Pancreas (tissue), 10 donors: Measurements from ENCODE around the gene PACRG. TPM values are rescaled to one million over a fixed set of nuclear protein-coding genes. Genes with fewer than 3 reads are reported as not detected.

Source experiments
- ATAC-seq, 4 donors: fragments of 200-7000 bp; cut with Tn5 transposase; one replicate each; pipeline versions ENCODE4 v1.8.0 to v1.9.1; 2020; ENCODE audit warnings: mild to moderate bottlenecking in 4 of 4, moderate library complexity in 4 of 4
- DNase-seq, 6 donors: peaks; one replicate each; pipeline ENCODE4 v3.0.0-alpha.2; 2020
- FAIRE-seq: peaks from 2 replicates; lab custom pipeline; 2012; peaks lifted over from hg19 to GRCh38; lab: Jason Lieb, UNC
- H3K27ac ChIP-seq, 4 donors: fragments of 200-600 bp; sonication (generic); 1 replicate in 3 of 4; 2 replicates in 1 of 4; pipeline versions ENCODE4 v1.5.0 to v1.8.0; 2020
- H3K27me3 ChIP-seq, 4 donors: fragments of 200-600 bp; one replicate each; pipeline ENCODE4 v1.8.0; 2021
- H3K36me3 ChIP-seq, 3 donors: fragments of 200-600 bp; sonication (generic) in 1 of 3; one replicate each; pipeline versions ENCODE4 v1.5.0 to v1.8.0; 2020 to 2021
- H3K4me1 ChIP-seq, 3 donors: fragments of 200-600 bp; one replicate each; pipeline ENCODE4 v1.8.0; 2021
- H3K4me3 ChIP-seq, 4 donors: fragments of 200-600 bp; sonication (generic) in 2 of 4; one replicate each; pipeline versions ENCODE4 v1.5.0 to v1.8.0; 2020 to 2021
- H3K9me3 ChIP-seq, 4 donors: fragments of 200-600 bp; one replicate each; pipeline ENCODE4 v1.8.0; 2021
- WGBS, 2 donors: extraction: QIAGEN DNeasy Blood & Tissue Kit; methylation state at CpG; one replicate each; pipeline ENCODE4 v1.1.7; 2013; 5-methylcytosine and 5-hydroxymethylcytosine counted together
- intact Hi-C, 3 donors: fragments of 100-400 bp; cut with DNase I; formaldehyde crosslinking; loops; one replicate each; pipeline versions ENCODE4 v1.11.1 to v1.14.2; 2022
- polyA plus RNA-seq, 2 donors: library from polyadenylated mRNA; stranded (reverse); fragments of 200-250 nt; gene quantifications; one replicate each; pipeline ENCODE4 v1.2.3, GENCODE V29; 2013
- total RNA-seq, 6 donors: library from RNA; stranded (reverse); fragmentation: NEBNext Ultra II Directional in 4 of 6; extraction: Animal tissue kit (Norgen Biotek cat#: 25700) in 4 of 6; gene quantifications; one replicate each; pipeline versions ENCODE4 v1.2.1 to v1.2.4, GENCODE V29; 2021 to 2023
- TF ChIP-seq, protein P1 (sequence below), 4 donors: fragments of 200-600 bp; sonication (generic) in 3 of 4; IDR thresholded peaks; one replicate each; pipeline versions ENCODE4 v1.5.0 to v1.8.0; 2021; ENCODE audit warnings: antibody characterized with exemption in 4 of 4
- donor health status: healthy with polysubstance abuse.
- donor health status: DM: no; HTN: no; CAD: no; lungs with moderate emphysema.
- donor health status: DM: no; HTN: no; CAD: no.
- donor health status: control.
- donor health status: control.
- donor health status: Bipolar disorder and iron deficiency.
- donor health status: DM: yes; HTN: yes; CAD: no.
- donor health status: DM: no; HTN: no; CAD: no.
- donor health status: DM: no; HTN: no; CAD: no.
- donor health status: DM: yes; HTN: yes; CAD: no.

PACRG gene
- total and polyA plus RNA-seq, 8 donors = 2.5 to 7.1 (median 3.5) TPM

DNA sequence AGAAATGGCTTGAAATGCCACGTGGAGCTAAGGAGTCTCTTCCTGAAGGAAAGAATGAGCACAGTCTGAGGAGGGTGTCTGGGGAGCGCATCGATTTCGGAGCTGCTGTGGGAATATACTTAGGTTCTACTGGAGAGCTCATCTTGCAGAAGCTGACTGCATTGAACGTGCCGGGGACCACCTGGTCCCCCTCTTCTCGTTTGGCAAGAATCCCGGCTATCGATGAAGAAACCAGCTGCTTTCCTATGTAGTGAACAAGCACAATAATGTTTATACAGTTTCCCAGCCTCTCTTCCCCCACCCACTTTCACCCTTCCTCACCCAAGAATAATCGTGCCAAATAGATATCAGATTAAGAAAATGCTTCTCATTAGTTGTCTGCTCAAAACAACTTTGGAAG lies 242.5 kb downstream of the PACRG start:
- TF ChIP-seq, protein P1, sequence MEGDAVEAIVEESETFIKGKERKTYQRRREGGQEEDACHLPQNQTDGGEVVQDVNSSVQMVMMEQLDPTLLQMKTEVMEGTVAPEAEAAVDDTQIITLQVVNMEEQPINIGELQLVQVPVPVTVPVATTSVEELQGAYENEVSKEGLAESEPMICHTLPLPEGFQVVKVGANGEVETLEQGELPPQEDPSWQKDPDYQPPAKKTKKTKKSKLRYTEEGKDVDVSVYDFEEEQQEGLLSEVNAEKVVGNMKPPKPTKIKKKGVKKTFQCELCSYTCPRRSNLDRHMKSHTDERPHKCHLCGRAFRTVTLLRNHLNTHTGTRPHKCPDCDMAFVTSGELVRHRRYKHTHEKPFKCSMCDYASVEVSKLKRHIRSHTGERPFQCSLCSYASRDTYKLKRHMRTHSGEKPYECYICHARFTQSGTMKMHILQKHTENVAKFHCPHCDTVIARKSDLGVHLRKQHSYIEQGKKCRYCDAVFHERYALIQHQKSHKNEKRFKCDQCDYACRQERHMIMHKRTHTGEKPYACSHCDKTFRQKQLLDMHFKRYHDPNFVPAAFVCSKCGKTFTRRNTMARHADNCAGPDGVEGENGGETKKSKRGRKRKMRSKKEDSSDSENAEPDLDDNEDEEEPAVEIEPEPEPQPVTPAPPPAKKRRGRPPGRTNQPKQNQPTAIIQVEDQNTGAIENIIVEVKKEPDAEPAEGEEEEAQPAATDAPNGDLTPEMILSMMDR (IDR thresholded peaks at IDR 0.05) = no peak
- Histone ChIP-seq H3K27me3 (no peaks in the 10 kb centered on the region), H3K27ac (no peak overlapping the region), H3K4me3 (no peak overlapping the region), H3K9me3 (no peaks in the 10 kb centered on the region), H3K36me3 (no peaks in the 10 kb centered on the region), H3K4me1 (no peaks in the 10 kb centered on the region)
- ATAC-seq (no peak), DNase-seq (no peak), FAIRE-seq (no peak)
- WGBS, 2 donors = 77 to 81% methylated on average over 10 of the region's 10 CpGs
- intact Hi-C loops = no loop called here

DNA sequence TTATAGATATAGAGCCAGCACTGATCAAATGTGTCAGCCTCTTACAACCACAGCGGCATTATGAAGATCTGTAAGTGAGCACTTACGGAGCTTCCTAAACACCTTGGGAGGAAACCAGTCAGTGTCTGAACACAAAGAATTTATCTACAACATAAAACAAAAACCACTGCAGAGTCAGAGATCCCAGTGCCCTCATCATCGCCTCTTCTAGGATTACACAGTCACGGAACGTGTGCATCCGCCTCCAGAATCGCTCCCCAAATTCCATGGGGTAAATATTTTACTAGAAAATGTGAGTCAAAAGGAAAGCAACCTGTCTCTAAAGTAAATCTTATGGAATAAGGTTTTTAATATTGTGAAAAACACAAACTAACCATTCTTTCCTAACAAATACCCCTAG lies 243.6 kb downstream of the PACRG start:
- DNase-seq (no peak), FAIRE-seq (no peak), ATAC-seq (no peak)
- WGBS, 2 donors = 94 to 96% methylated on average over 7 of the region's 7 CpGs
- TF ChIP-seq, protein P1 (IDR thresholded peaks at IDR 0.05) = no peak
- H3K36me3 ChIP-seq = no peaks in the 10 kb centered on the region
- intact Hi-C loops = no loop called here
- H3K4me3 ChIP-seq = no peak overlapping the region
- H3K27me3 ChIP-seq = no peaks in the 10 kb centered on the region
- no peaks in the 10 kb centered on the region for H3K9me3 ChIP-seq
- no peak overlapping the region for H3K27ac ChIP-seq
- no peaks in the 10 kb centered on the region for H3K4me1 ChIP-seq

DNA sequence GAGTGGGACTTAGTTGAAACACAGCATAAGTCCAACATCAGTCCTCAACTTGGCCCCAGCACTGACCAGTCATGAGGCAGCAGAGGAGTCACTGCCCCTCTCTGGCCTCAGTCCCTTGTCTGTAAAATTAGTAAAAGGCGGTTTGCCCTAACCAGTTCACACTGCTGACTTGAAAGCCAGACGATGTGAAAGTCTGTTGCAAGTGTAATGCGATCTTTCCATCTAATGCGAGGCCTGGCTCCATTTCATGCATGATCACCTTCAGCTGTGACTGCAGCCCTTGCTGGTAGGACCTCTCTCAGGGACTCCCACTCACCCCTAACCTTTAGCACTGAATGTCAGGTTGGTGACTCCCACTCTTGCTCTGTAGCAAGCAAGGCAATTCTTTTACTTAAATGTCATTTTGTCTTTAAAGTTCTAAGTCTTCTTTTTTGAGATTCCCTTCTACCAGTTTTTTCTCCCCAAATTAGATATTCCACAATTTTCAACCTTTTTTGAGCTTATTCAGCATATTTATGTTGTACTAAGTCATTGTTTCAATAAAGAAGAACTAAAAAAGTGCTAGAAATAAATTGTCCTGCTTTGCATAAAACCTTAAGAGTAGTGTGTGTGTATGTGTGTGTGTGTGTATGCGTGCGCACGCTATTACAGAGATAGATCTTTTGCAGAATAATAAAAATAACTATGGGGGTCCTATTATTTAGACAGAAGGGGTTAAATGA lies 245.5 kb downstream of the PACRG start:
- Histone ChIP-seq H3K36me3 (no peaks in the 10 kb centered on the region), H3K9me3 (no peaks in the 10 kb centered on the region), H3K27me3 (no peaks in the 10 kb centered on the region), H3K4me1 (no peaks in the 10 kb centered on the region), H3K4me3 (no peak overlapping the region), H3K27ac (no peak overlapping the region)
- TF ChIP-seq, protein P1 (IDR thresholded peaks at IDR 0.05) = no peak
- FAIRE-seq (no peak), DNase-seq (no peak), ATAC-seq (no peak)
- WGBS, 2 donors = 91 to 94% methylated on average over 7 of the region's 7 CpGs
- intact Hi-C loops = no loop called here

DNA sequence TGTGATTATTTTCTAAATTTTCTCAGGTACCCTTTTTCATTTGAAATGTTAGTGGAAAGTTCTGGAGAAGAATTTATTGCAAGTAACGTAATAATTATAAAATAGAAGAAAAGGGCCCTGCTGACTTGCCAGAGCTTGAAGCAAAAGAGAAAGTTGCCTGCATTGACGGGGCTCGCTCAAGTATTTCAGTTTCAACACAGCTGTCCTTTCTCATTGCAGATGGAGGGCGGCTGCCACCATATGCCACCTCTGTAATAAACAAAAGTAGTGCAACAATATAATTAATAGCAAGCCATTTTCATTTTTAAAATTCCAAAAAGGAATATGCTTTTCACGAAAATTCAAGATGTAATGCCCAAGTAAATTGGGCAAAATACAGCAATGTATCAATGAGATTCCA lies 246.2 kb downstream of the PACRG start:
- no peaks in the 10 kb centered on the region for H3K4me1 ChIP-seq
- FAIRE-seq (no peak), ATAC-seq (no peak), DNase-seq (no peak)
- intact Hi-C loops = no loop called here
- no peaks in the 10 kb centered on the region for H3K9me3 ChIP-seq
- no peak overlapping the region for H3K27ac ChIP-seq
- H3K27me3 ChIP-seq = no peaks in the 10 kb centered on the region
- H3K4me3 ChIP-seq = no peak overlapping the region
- no peaks in the 10 kb centered on the region for H3K36me3 ChIP-seq
- TF ChIP-seq, protein P1 (IDR thresholded peaks at IDR 0.05) = no peak
- 84 to 87% methylated on average over 5 of the region's 5 CpGs for WGBS, 2 donors

DNA sequence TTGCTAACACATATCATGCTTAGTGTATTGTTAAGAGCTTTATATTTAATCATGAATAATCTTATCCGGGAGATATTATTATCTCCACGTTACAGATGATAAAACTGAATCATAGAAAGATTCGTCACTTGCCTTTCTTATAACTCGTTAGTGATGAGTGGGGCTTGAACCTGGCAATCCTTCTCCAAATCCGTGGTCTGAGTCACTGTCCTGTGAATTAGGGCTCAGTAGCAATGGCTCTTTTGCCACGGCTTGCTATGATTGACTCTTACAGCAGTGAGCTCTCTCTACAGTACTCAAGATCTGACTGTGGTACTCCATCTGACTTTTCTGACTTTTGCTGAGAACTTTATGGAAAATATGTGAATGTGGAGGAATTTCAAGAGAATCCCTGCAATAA lies 246.9 kb downstream of the PACRG start:
- no peaks in the 10 kb centered on the region for H3K36me3 ChIP-seq

More for the DNA sequence above, 246.9 kb downstream of the PACRG start:
- Histone ChIP-seq H3K27me3 (no peaks in the 10 kb centered on the region), H3K4me1 (no peaks in the 10 kb centered on the region), H3K9me3 (no peaks in the 10 kb centered on the region), H3K27ac (no peak overlapping the region), H3K4me3 (no peak overlapping the region)
- TF ChIP-seq, protein P1 (IDR thresholded peaks at IDR 0.05) = no peak
- FAIRE-seq (no peak), ATAC-seq (no peak), DNase-seq (no peak)
- 63 to 74% methylated on average over 6 of the region's 6 CpGs for WGBS, 2 donors
- intact Hi-C loops = no loop called here
